GM23338 (cell line): ENCODE results near the gene FOXP1. TPM values are rescaled to one million over a fixed set of nuclear protein-coding genes. Genes with fewer than 3 reads are reported as not detected.

Source experiments
- ATAC-seq: fragments of 200-7000 bp; cut with Tn5 transposase; 3 replicates; pipeline ENCODE4 v1.9.1; 2020
- DNase-seq: peaks from one replicate; pipeline ENCODE4 v3.0.0-alpha.2; 2015; ENCODE audit warnings: low spot score
- H2AFZ ChIP-seq: fragments of 200-600 bp; sonication (generic); 2 replicates; pipeline ENCODE4 v1.8.0; 2016; ENCODE audit warnings: antibody characterized with exemption, mild to moderate bottlenecking, moderate library complexity
- H3F3A ChIP-seq: fragments of 200-600 bp; sonication (generic); replicated peaks from 2 replicates; pipeline ENCODE4 v1.8.0; 2017; ENCODE audit warnings: antibody characterized with exemption, mixed run types, low read depth
- H3K27ac ChIP-seq: fragments of 200-600 bp; sonication (generic); 2 replicates; pipeline ENCODE4 v1.6.1; 2016; ENCODE audit warnings: low read depth
- H3K27me3 ChIP-seq: fragments of 200-600 bp; sonication (generic); 2 replicates; pipeline ENCODE4 v1.8.0; 2016; ENCODE audit warnings: mild to moderate bottlenecking, mixed run types, moderate library complexity; ENCODE audit not compliant: insufficient read depth
- H3K36me3 ChIP-seq: fragments of 200-600 bp; sonication (generic); 2 replicates; pipeline ENCODE4 v1.8.0; 2016; ENCODE audit warnings: mild to moderate bottlenecking; ENCODE audit not compliant: insufficient read depth
- H3K4me1 ChIP-seq: fragments of 200-600 bp; sonication (generic); 2 replicates; pipeline ENCODE4 v1.8.0; 2016; ENCODE audit warnings: mild to moderate bottlenecking, moderate library complexity; ENCODE audit not compliant: insufficient read depth
- H3K4me2 ChIP-seq: fragments of 200-600 bp; sonication (generic); 2 replicates; pipeline ENCODE4 v1.7.1; 2017; ENCODE audit warnings: mixed run types
- H3K4me3 ChIP-seq: fragments of 200-600 bp; sonication (generic); 2 replicates; pipeline ENCODE4 v1.6.1; 2016; ENCODE audit warnings: mixed run types
- H3K79me2 ChIP-seq: fragments of 200-600 bp; sonication (generic); replicated peaks from 2 replicates; pipeline ENCODE4 v1.8.0; 2017; ENCODE audit warnings: mild to moderate bottlenecking; ENCODE audit not compliant: insufficient read depth
- H3K9me2 ChIP-seq: fragments of 200-600 bp; sonication (generic); 2 replicates; pipeline ENCODE4 v1.8.0; 2017; ENCODE audit not compliant: insufficient read depth
- H4K20me1 ChIP-seq: fragments of 200-600 bp; sonication (generic); replicated peaks from 2 replicates; pipeline ENCODE4 v1.8.0; 2017; ENCODE audit warnings: mild to moderate bottlenecking; ENCODE audit not compliant: insufficient read depth
- H3K27ac Mint-ChIP-seq: 2 replicates; pipeline ENCODE4 v1.8.0; 2020; ENCODE audit warnings: inconsistent platforms, mild to moderate bottlenecking, moderate library complexity, mixed read lengths
- H3K27me3 Mint-ChIP-seq: 3 replicates; pipeline ENCODE4 v1.8.0; 2022; ENCODE audit warnings: low read depth, mild to moderate bottlenecking, moderate library complexity, mixed read lengths, inconsistent platforms; ENCODE audit not compliant: insufficient read depth, poor library complexity
- H3K36me3 Mint-ChIP-seq: 3 replicates; pipeline ENCODE4 v1.8.0; 2021; ENCODE audit warnings: low read depth, mild to moderate bottlenecking, inconsistent platforms, moderate library complexity, mixed read lengths
- H3K4me1 Mint-ChIP-seq: 3 replicates; pipeline ENCODE4 v1.8.0; 2020; ENCODE audit warnings: mild to moderate bottlenecking, inconsistent platforms, mixed read lengths
- H3K4me3 Mint-ChIP-seq: 3 replicates; pipeline ENCODE4 v1.8.0; 2021; ENCODE audit warnings: moderate library complexity, mild to moderate bottlenecking, inconsistent platforms, mixed read lengths
- H3K9me3 Mint-ChIP-seq: 3 replicates; pipeline ENCODE4 v1.8.0; 2020; ENCODE audit warnings: moderate library complexity, mild to moderate bottlenecking, inconsistent platforms, mixed read lengths
- CREB1 ChIP-seq: fragments of 250-450 bp; sonication (Bioruptor Pico); IDR thresholded peaks from 2 replicates; pipeline ENCODE4 v1.5.0; 2020; ENCODE audit warnings: low read depth, mild to moderate bottlenecking, moderate library complexity
- CTCF ChIP-seq, 2 experiments: fragments of 200-600 bp in 1 of 2; sonication (generic) in 1 of 2; conservative IDR thresholded peaks; 2 replicates each; pipeline versions ENCODE4 v1.5.1 to v1.6.1; 2016 to 2017; ENCODE audit warnings: antibody characterized with exemption in 2 of 2, low read depth in 2 of 2, mild to moderate bottlenecking in 2 of 2, moderate library complexity in 1 of 2
- ETS1 ChIP-seq: IDR thresholded peaks from 2 replicates; pipeline ENCODE4 v1.6.1; 2016; ENCODE audit warnings: antibody characterized with exemption
- NANOG ChIP-seq: IDR thresholded peaks from 2 replicates; pipeline ENCODE4 v1.6.1; 2016; ENCODE audit warnings: antibody characterized with exemption, borderline replicate concordance
- POLR2AphosphoS5 ChIP-seq: IDR thresholded peaks from 2 replicates; pipeline ENCODE4 v1.6.1; 2016; ENCODE audit warnings: antibody characterized with exemption, low read depth
- ZNF114 ChIP-seq: fragments of 250-450 bp; sonication (Bioruptor Pico); IDR thresholded peaks from 2 replicates; pipeline ENCODE4 v1.5.0; 2020; ENCODE audit warnings: mild to moderate bottlenecking, moderate library complexity
- ZNF331 ChIP-seq: fragments of 250-450 bp; sonication (Bioruptor Pico); IDR thresholded peaks from 2 replicates; pipeline ENCODE4 v1.5.0; 2020; ENCODE audit warnings: low read depth, mild to moderate bottlenecking, moderate library complexity
- polyA plus RNA-seq: library from polyadenylated mRNA; unstranded; fragments of >200 nt; fragmentation: Nextera tagmentation; extraction: Ambion mirVana; gene quantifications from 2 replicates; pipeline ENCODE4 v1.2.1, GENCODE V29; 2016
- total RNA-seq: library from RNA; depleted of rRNA; stranded (reverse); fragments of >200 nt; shearing (Covaris generic); gene quantifications from 2 replicates; pipeline ENCODE4 v1.2.3, GENCODE V29; 2014

FOXP1 gene
- total and polyA plus RNA-seq, 2 experiments from 2014 or later = 32.9 to 35.5 TPM

- peak; percentile 69 to 79 for TF ChIP-seq CTCF (conservative IDR thresholded peaks at IDR 0.05; ENCODE audit: low read depth in 2 of 2)
Observed at GRCh38 chr3:71022551-71023335, 560.8 kb downstream of the FOXP1 start (continued).

GRCh38 chr3:71018799-71019198 is 564.7 kb downstream of the FOXP1 start:
- H3K79me2 ChIP-seq = no peaks in the 10 kb centered on the region
- no peak overlapping the region for H3K27ac Mint-ChIP-seq
- H3K4me3 ChIP-seq = no peak overlapping the region

GRCh38 chr3:71016178-71016845 is 567.2 kb downstream of the FOXP1 start:
- no peak for DNase-seq
- peaks cover 30% of the 10 kb centered on the region for H3K36me3 Mint-ChIP-seq
- H3K27ac ChIP-seq = no peak overlapping the region
- no peak overlapping the region for H3K4me2 ChIP-seq
- no peak overlapping the region for H3K27ac Mint-ChIP-seq
- H3K4me3 ChIP-seq = no peak overlapping the region
- peaks cover 1% of the 10 kb centered on the region for H3K27me3 Mint-ChIP-seq
- H3K4me1 Mint-ChIP-seq = no peaks in the 10 kb centered on the region
- H3K27me3 ChIP-seq = no peaks in the 10 kb centered on the region
- no peaks in the 10 kb centered on the region for H3K9me2 ChIP-seq
- H3F3A ChIP-seq = no peaks in the 10 kb centered on the region
- no peaks in the 10 kb centered on the region for H3K36me3 ChIP-seq
- H3K4me3 Mint-ChIP-seq = no peak overlapping the region
- no peaks in the 10 kb centered on the region for H3K4me1 ChIP-seq
- peaks cover 18% of the 10 kb centered on the region; the same call in 2 of the 3 replicates for H3K9me3 Mint-ChIP-seq
- H4K20me1 ChIP-seq = no peaks in the 10 kb centered on the region
- no peak for ATAC-seq
- no peak overlapping the region for H2AFZ ChIP-seq
- no peaks in the 10 kb centered on the region for H3K79me2 ChIP-seq
- TF ChIP-seq NANOG (no peak), ZNF114 (CRISPR knock-in tag) (no peak), POLR2AphosphoS5 (no peak), ZNF331 (no peak), CTCF (conservative IDR thresholded peaks at IDR 0.05; ENCODE audit: low read depth in 2 of 2) (no peak), ETS1 (no peak)

More at GRCh38 chr3:71018799-71019198, 564.7 kb downstream of the FOXP1 start:
- H3K9me3 Mint-ChIP-seq = peaks cover 12% of the 10 kb centered on the region; the same call in 2 of the 3 replicates
- peaks cover 13% of the 10 kb centered on the region for H3K4me1 Mint-ChIP-seq
- no peak overlapping the region for H2AFZ ChIP-seq
- H3K4me2 ChIP-seq = no peak overlapping the region
- no peaks in the 10 kb centered on the region for H3K9me2 ChIP-seq
- H3K27me3 Mint-ChIP-seq = no peaks in the 10 kb centered on the region
- H3K36me3 Mint-ChIP-seq = peaks cover 23% of the 10 kb centered on the region
- TF ChIP-seq CTCF (conservative IDR thresholded peaks at IDR 0.05; ENCODE audit: low read depth in 2 of 2) (no peak), POLR2AphosphoS5 (no peak), CREB1 (CRISPR knock-in tag) (no peak)
- H3K27ac ChIP-seq = no peak overlapping the region
- DNase-seq = no peak
- ATAC-seq = no peak
- no peaks in the 10 kb centered on the region for H3K27me3 ChIP-seq
- no peak overlapping the region for H3K4me3 Mint-ChIP-seq
- H3K36me3 ChIP-seq = no peaks in the 10 kb centered on the region
- H3K4me1 ChIP-seq = no peaks in the 10 kb centered on the region
- H3F3A ChIP-seq = no peaks in the 10 kb centered on the region
- H4K20me1 ChIP-seq = no peaks in the 10 kb centered on the region
